BE2C (cell line): ENCODE results near the gene TBL3.

Experiments
- DNase-seq: peaks from one replicate; pipeline ENCODE4 v3.0.0-alpha.2; 2020
- H3K27me3 ChIP-seq: fragments of 250-450 bp; sonication (Bioruptor Pico); 2 replicates; pipeline ENCODE4 v1.5.1; 2020; ENCODE audit warnings: mild to moderate bottlenecking
- H3K36me3 ChIP-seq: fragments of 250-450 bp; sonication (Bioruptor Pico); 2 replicates; pipeline ENCODE4 v1.5.1; 2020; ENCODE audit warnings: mild to moderate bottlenecking
- H3K4me1 ChIP-seq: fragments of 250-450 bp; sonication (Bioruptor Pico); 2 replicates; pipeline ENCODE4 v1.5.1; 2020
- H3K4me3 ChIP-seq: 2 replicates; pipeline ENCODE4 v1.5.1; 2011; ENCODE audit warnings: low read depth, low read length
- H3K9me3 ChIP-seq: fragments of 250-450 bp; sonication (Bioruptor Pico); 2 replicates; pipeline ENCODE4 v1.5.1; 2020
- CTCF ChIP-seq: IDR thresholded peaks from 2 replicates; pipeline ENCODE4 v1.5.1; 2012; ENCODE audit warnings: mild to moderate bottlenecking, low read depth, low read length

TBL3 gene

GRCh38 chr16:1977875-1978268 is 6.0 kb downstream of the TBL3 start:
- DNase-seq, result no peak
- peaks cover 49% of the 10 kb centered on the region for H3K36me3 ChIP-seq
- peaks cover under 1% of the 10 kb centered on the region; the same call in 1 of the 2 replicates for H3K4me1 ChIP-seq
- TF ChIP-seq CTCF, result no peak
- H3K27me3 ChIP-seq, result peaks cover 13% of the 10 kb centered on the region; the same call in 1 of the 2 replicates
- H3K9me3 ChIP-seq, result no peaks in the 10 kb centered on the region
- H3K4me3 ChIP-seq, result no peak overlapping the region

GRCh38 chr16:1978476-1979120 is 6.7 kb downstream of the TBL3 start:
- H3K9me3 ChIP-seq, result no peaks in the 10 kb centered on the region
- DNase-seq, result no peak
- peaks cover 3% of the 10 kb centered on the region; the same call in 1 of the 2 replicates for H3K4me1 ChIP-seq
- no peak for TF ChIP-seq CTCF
- peaks cover 48% of the 10 kb centered on the region for H3K36me3 ChIP-seq
- H3K27me3 ChIP-seq, result peaks cover 13% of the 10 kb centered on the region; the same call in 1 of the 2 replicates
- H3K4me3 ChIP-seq, result no peak overlapping the region

- peaks cover 13% of the 10 kb centered on the region; the same call in 1 of the 2 replicates for H3K27me3 ChIP-seq
- no peak overlapping the region for H3K4me3 ChIP-seq
- DNase-seq, result no peak
- no peak for TF ChIP-seq CTCF
- H3K36me3 ChIP-seq, result peaks cover 39% of the 10 kb centered on the region
- no peaks in the 10 kb centered on the region for H3K9me3 ChIP-seq
- peaks cover 3% of the 10 kb centered on the region; the same call in 1 of the 2 replicates for H3K4me1 ChIP-seq
Observed at GRCh38 chr16:1979271-1980029, 7.6 kb downstream of the TBL3 start.

GRCh38 chr16:1980030-1980769 is 8.3 kb downstream of the TBL3 start:
- peaks cover 13% of the 10 kb centered on the region; the same call in 1 of the 2 replicates for H3K27me3 ChIP-seq
- no peak overlapping the region for H3K4me3 ChIP-seq
- H3K4me1 ChIP-seq, result peaks cover 3% of the 10 kb centered on the region; the same call in 1 of the 2 replicates
- H3K9me3 ChIP-seq, result no peaks in the 10 kb centered on the region
- no peak for TF ChIP-seq CTCF
- peaks cover 32% of the 10 kb centered on the region for H3K36me3 ChIP-seq
- no peak for DNase-seq

GRCh38 chr16:1980770-1981087 is 8.9 kb downstream of the TBL3 start:
- TF ChIP-seq CTCF, result no peak
- H3K9me3 ChIP-seq, result no peaks in the 10 kb centered on the region
- peaks cover 30% of the 10 kb centered on the region for H3K36me3 ChIP-seq
- H3K27me3 ChIP-seq, result peaks cover 13% of the 10 kb centered on the region; the same call in 1 of the 2 replicates
- no peak overlapping the region for H3K4me3 ChIP-seq
- DNase-seq, result no peak
- H3K4me1 ChIP-seq, result peaks cover 3% of the 10 kb centered on the region; the same call in 1 of the 2 replicates
